ENCODE results near the gene CEP128.

Gene CEP128

GRCh38 chr14:80465546-80466220, 475.9 kb downstream of the CEP128 start:
- H3K27me3 ChIP-seq (ENCODE audit: insufficient read depth, low read length): no peaks in the 10 kb centered on the region

GRCh38 chr14:80464531-80465149, 476.9 kb downstream of the CEP128 start:
- no peaks in the 10 kb centered on the region for H3K4me1 ChIP-seq (ENCODE audit: control insufficient read depth, insufficient read depth, low read length, unreplicated experiment)
- no peak overlapping the region for H2AFZ ChIP-seq (ENCODE audit: low read length, unreplicated experiment)
- no peaks in the 10 kb centered on the region for H3K36me3 ChIP-seq (ENCODE audit: insufficient read depth, low read length)
- no peak overlapping the region for H3K4me3 ChIP-seq (ENCODE audit: low read depth, low read length)
- H3K27me3 ChIP-seq (ENCODE audit: insufficient read depth, low read length): no peaks in the 10 kb centered on the region
- H3K27ac ChIP-seq (ENCODE audit: low read depth, low read length): no peak overlapping the region
- H3K79me2 ChIP-seq (ENCODE audit: control insufficient read depth, insufficient read depth, low read length, unreplicated experiment): no peaks in the 10 kb centered on the region

More at GRCh38 chr14:80465546-80466220, 475.9 kb downstream of the CEP128 start:
- Histone ChIP-seq H3K4me3 (ENCODE audit: low read depth, low read length) (no peak overlapping the region), H2AFZ (ENCODE audit: low read length, unreplicated experiment) (no peak overlapping the region), H3K36me3 (ENCODE audit: insufficient read depth, low read length) (no peaks in the 10 kb centered on the region), H3K4me1 (ENCODE audit: control insufficient read depth, insufficient read depth, low read length, unreplicated experiment) (no peaks in the 10 kb centered on the region), H3K27ac (ENCODE audit: low read depth, low read length) (no peak overlapping the region), H3K79me2 (ENCODE audit: control insufficient read depth, insufficient read depth, low read length, unreplicated experiment) (no peaks in the 10 kb centered on the region)

DNA sequence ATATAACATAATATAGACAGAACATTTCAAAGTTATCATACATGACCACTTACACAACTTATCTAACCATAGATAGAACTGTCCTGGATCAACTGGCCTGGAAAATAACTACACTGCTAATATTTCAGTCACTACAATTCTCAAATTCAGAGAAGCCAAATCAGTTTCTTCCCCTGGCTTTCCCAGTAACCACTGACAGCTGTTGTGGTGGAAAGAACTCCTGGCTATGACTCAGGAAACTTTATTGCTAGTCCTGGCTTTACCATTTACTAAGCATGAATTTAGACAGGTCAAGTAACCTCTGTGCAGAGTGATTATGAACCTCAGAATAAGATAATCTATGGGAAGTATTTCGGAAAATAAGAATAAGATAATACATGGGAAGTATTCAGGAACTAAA, 485.3 kb downstream of the CEP128 start:
- no peak overlapping the region for H2AFZ ChIP-seq (ENCODE audit: low read length, unreplicated experiment)
- no peak overlapping the region for H3K4me3 ChIP-seq (ENCODE audit: low read depth, low read length)
- no peaks in the 10 kb centered on the region for H3K79me2 ChIP-seq (ENCODE audit: control insufficient read depth, insufficient read depth, low read length, unreplicated experiment)
- no peaks in the 10 kb centered on the region for H3K4me1 ChIP-seq (ENCODE audit: control insufficient read depth, insufficient read depth, low read length, unreplicated experiment)
- H3K27ac ChIP-seq (ENCODE audit: low read depth, low read length): no peak overlapping the region
- no peaks in the 10 kb centered on the region for H3K36me3 ChIP-seq (ENCODE audit: insufficient read depth, low read length)
- no peaks in the 10 kb centered on the region for H3K27me3 ChIP-seq (ENCODE audit: insufficient read depth, low read length)

- Histone ChIP-seq H3K79me2 (ENCODE audit: control insufficient read depth, insufficient read depth, low read length, unreplicated experiment) (no peaks in the 10 kb centered on the region), H3K4me3 (ENCODE audit: low read depth, low read length) (no peak overlapping the region), H3K4me1 (ENCODE audit: control insufficient read depth, insufficient read depth, low read length, unreplicated experiment) (no peaks in the 10 kb centered on the region), H3K27me3 (ENCODE audit: insufficient read depth, low read length) (no peaks in the 10 kb centered on the region), H3K27ac (ENCODE audit: low read depth, low read length) (no peak overlapping the region), H2AFZ (ENCODE audit: low read length, unreplicated experiment) (no peak overlapping the region), H3K36me3 (ENCODE audit: insufficient read depth, low read length) (no peaks in the 10 kb centered on the region)
Observed at GRCh38 chr14:80455031-80455430, 486.5 kb downstream of the CEP128 start.

DNA sequence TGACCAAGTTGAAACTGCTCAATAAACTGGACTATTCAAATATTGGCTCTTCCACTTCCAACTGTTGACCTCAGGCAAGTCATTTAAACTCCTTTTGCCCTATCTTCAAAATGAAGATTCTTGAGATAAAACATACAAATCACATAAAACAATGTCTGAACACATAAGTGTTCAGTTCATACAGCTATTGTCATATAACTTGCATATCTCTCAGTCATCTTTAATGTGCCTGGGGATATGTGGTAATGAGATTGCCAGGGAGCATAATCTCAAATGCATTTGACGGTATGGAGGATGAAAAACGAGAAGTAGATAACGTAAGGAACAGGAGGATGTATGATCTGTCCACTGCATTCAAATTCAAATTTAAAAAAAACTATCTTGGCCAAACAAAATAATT, 493.3 kb downstream of the CEP128 start:
- no peak overlapping the region for H3K27ac ChIP-seq (ENCODE audit: low read depth, low read length)
- H3K27me3 ChIP-seq (ENCODE audit: insufficient read depth, low read length): no peaks in the 10 kb centered on the region
- H3K79me2 ChIP-seq (ENCODE audit: control insufficient read depth, insufficient read depth, low read length, unreplicated experiment): no peaks in the 10 kb centered on the region
- no peaks in the 10 kb centered on the region for H3K4me1 ChIP-seq (ENCODE audit: control insufficient read depth, insufficient read depth, low read length, unreplicated experiment)
- no peak overlapping the region for H3K4me3 ChIP-seq (ENCODE audit: low read depth, low read length)
- H3K36me3 ChIP-seq (ENCODE audit: insufficient read depth, low read length): no peaks in the 10 kb centered on the region
- H2AFZ ChIP-seq (ENCODE audit: low read length, unreplicated experiment): no peak overlapping the region

- H2AFZ ChIP-seq (ENCODE audit: low read length, unreplicated experiment): no peak overlapping the region
- H3K36me3 ChIP-seq (ENCODE audit: insufficient read depth, low read length): no peaks in the 10 kb centered on the region
- no peak overlapping the region for H3K4me3 ChIP-seq (ENCODE audit: low read depth, low read length)
- H3K79me2 ChIP-seq (ENCODE audit: control insufficient read depth, insufficient read depth, low read length, unreplicated experiment): no peaks in the 10 kb centered on the region
- no peaks in the 10 kb centered on the region for H3K4me1 ChIP-seq (ENCODE audit: control insufficient read depth, insufficient read depth, low read length, unreplicated experiment)
- H3K27ac ChIP-seq (ENCODE audit: low read depth, low read length): no peak overlapping the region
- H3K27me3 ChIP-seq (ENCODE audit: insufficient read depth, low read length): no peaks in the 10 kb centered on the region
Observed at GRCh38 chr14:80447392-80447791, 494.1 kb downstream of the CEP128 start.
